ENCODE measurements around the gene SKAP2.

SKAP2 gene

GRCh38 chr7:26696161-26696560, 168.2 kb downstream of the SKAP2 start:
- no peak for DNase-seq (ENCODE audit: low read depth)

- DNase-seq (ENCODE audit: low read depth) = no peak
Observed at GRCh38 chr7:26694713-26695112, 169.7 kb downstream of the SKAP2 start.

- DNase-seq (ENCODE audit: low read depth) = no peak
Observed at GRCh38 chr7:26694141-26694540, 170.2 kb downstream of the SKAP2 start.

GRCh38 chr7:26691886-26692285, 172.5 kb downstream of the SKAP2 start:
- DNase-seq (ENCODE audit: low read depth) = no peak

- no peak for DNase-seq (ENCODE audit: low read depth)
Observed at GRCh38 chr7:26691406-26691805, 173.0 kb downstream of the SKAP2 start.

- no peak for DNase-seq (ENCODE audit: low read depth)
Observed at GRCh38 chr7:26690135-26690805, 174.1 kb downstream of the SKAP2 start.

GRCh38 chr7:26688936-26689506, 175.4 kb downstream of the SKAP2 start:
- no peak for DNase-seq (ENCODE audit: low read depth)

- DNase-seq (ENCODE audit: low read depth) = no peak
Observed at GRCh38 chr7:26688388-26688787, 176.0 kb downstream of the SKAP2 start.

- no peak for DNase-seq (ENCODE audit: low read depth)
Observed at GRCh38 chr7:26687032-26687431, 177.4 kb downstream of the SKAP2 start.

- DNase-seq (ENCODE audit: low read depth) = no peak
Observed at GRCh38 chr7:26686448-26686981, 177.9 kb downstream of the SKAP2 start.

GRCh38 chr7:26685606-26686005, 178.8 kb downstream of the SKAP2 start:
- no peak for DNase-seq (ENCODE audit: low read depth)

GRCh38 chr7:26684447-26684846, 179.9 kb downstream of the SKAP2 start:
- DNase-seq (ENCODE audit: low read depth) = no peak

GRCh38 chr7:26683277-26683676, 181.1 kb downstream of the SKAP2 start:
- DNase-seq (ENCODE audit: low read depth) = no peak

GRCh38 chr7:26681819-26682418, 182.5 kb downstream of the SKAP2 start:
- DNase-seq (ENCODE audit: low read depth) = no peak

GRCh38 chr7:26680587-26680986, 183.8 kb downstream of the SKAP2 start:
- no peak for DNase-seq (ENCODE audit: low read depth)

GRCh38 chr7:26675143-26675887, 189.1 kb downstream of the SKAP2 start:
- no peak for DNase-seq (ENCODE audit: low read depth)

GRCh38 chr7:26673858-26674257, 190.5 kb downstream of the SKAP2 start:
- DNase-seq (ENCODE audit: low read depth) = no peak

GRCh38 chr7:26673271-26673670, 191.1 kb downstream of the SKAP2 start:
- DNase-seq (ENCODE audit: low read depth) = no peak

GRCh38 chr7:26670841-26671240, 193.5 kb downstream of the SKAP2 start:
- no peak for DNase-seq (ENCODE audit: low read depth)

GRCh38 chr7:26670290-26670689, 194.1 kb downstream of the SKAP2 start:
- DNase-seq (ENCODE audit: low read depth) = no peak

GRCh38 chr7:26668821-26669220, 195.6 kb downstream of the SKAP2 start:
- DNase-seq (ENCODE audit: low read depth) = no peak

- DNase-seq (ENCODE audit: low read depth) = peak; percentile 24
Observed at GRCh38 chr7:26667514-26668133, 196.8 kb downstream of the SKAP2 start.

Measured in stimulated activated CD8-positive, alpha-beta memory T cell treated with anti-CD3 and anti-CD28 coated beads, Interleukin-12 subunit alpha, Interleukin-12 subunit beta, amount 100 ng/mL, for 1 hour (primary cell).